Loucy (cell line): ENCODE measurements around the gene SNX22.

ENCODE experiments used
- H2AFZ ChIP-seq: fragments of 200-600 bp; sonication (generic); 2 replicates; pipeline ENCODE4 v1.6.0; 2016; ENCODE audit warnings: antibody characterized with exemption, mild to moderate bottlenecking, low read length, moderate library complexity
- H3F3A ChIP-seq: fragments of 200-600 bp; 2 replicates; pipeline ENCODE4 v1.6.0; 2016; ENCODE audit warnings: antibody characterized with exemption, low read depth, mild to moderate bottlenecking
- H3K27me3 ChIP-seq: fragments of 200-600 bp; sonication (generic); 2 replicates; pipeline ENCODE4 v1.6.1; 2014; ENCODE audit warnings: low read length, mild to moderate bottlenecking; ENCODE audit not compliant: insufficient read depth, poor library complexity, severe bottlenecking
- H3K36me3 ChIP-seq: fragments of 200-600 bp; sonication (generic); 2 replicates; pipeline ENCODE4 v1.6.1; 2016; ENCODE audit warnings: low read length; ENCODE audit not compliant: insufficient read depth
- H3K4me1 ChIP-seq: fragments of 200-600 bp; sonication (generic); 2 replicates; pipeline ENCODE4 v1.5.1; 2014; ENCODE audit warnings: low read length, mild to moderate bottlenecking; ENCODE audit not compliant: insufficient read depth, poor library complexity, severe bottlenecking
- H3K4me2 ChIP-seq: fragments of 200-600 bp; sonication (generic); 2 replicates; pipeline ENCODE4 v1.6.0; 2014; ENCODE audit warnings: antibody characterized with exemption, low read length, low read depth, mild to moderate bottlenecking; ENCODE audit not compliant: poor library complexity, severe bottlenecking
- H3K4me3 ChIP-seq: fragments of 200-600 bp; sonication (generic); 2 replicates; pipeline ENCODE4 v1.5.1; 2014; ENCODE audit warnings: low read length, mild to moderate bottlenecking, mixed read lengths; ENCODE audit not compliant: poor library complexity, severe bottlenecking
- H3K79me2 ChIP-seq: fragments of 200-600 bp; sonication (generic); 2 replicates; pipeline ENCODE4 v1.6.1; 2014; ENCODE audit warnings: low read length; ENCODE audit not compliant: insufficient read depth
- H3K9ac ChIP-seq: fragments of 200-600 bp; sonication (generic); 2 replicates; pipeline ENCODE4 v1.6.0; 2014; ENCODE audit warnings: mild to moderate bottlenecking, low read depth, low read length, moderate library complexity; ENCODE audit not compliant: poor library complexity, severe bottlenecking
- H3K9me2 ChIP-seq: fragments of 200-600 bp; sonication (generic); replicated peaks from 2 replicates; pipeline ENCODE4 v1.6.1; 2016; ENCODE audit warnings: low read depth, low read length, mixed read lengths
- H3K9me3 ChIP-seq: fragments of 200-600 bp; sonication (generic); 2 replicates; pipeline ENCODE4 v1.6.1; 2014; ENCODE audit warnings: mild to moderate bottlenecking, antibody characterized with exemption, low read length, low read depth; ENCODE audit not compliant: insufficient read depth
- H4K20me1 ChIP-seq: fragments of 200-600 bp; sonication (generic); 2 replicates; pipeline ENCODE4 v1.6.0; 2014; ENCODE audit warnings: antibody characterized with exemption, low read length, mild to moderate bottlenecking; ENCODE audit not compliant: insufficient read depth, poor library complexity, severe bottlenecking
- CTCF ChIP-seq: fragments of 200-600 bp; sonication (generic); conservative IDR thresholded peaks from 2 replicates; pipeline ENCODE4 v1.5.1; 2014; ENCODE audit warnings: mild to moderate bottlenecking, antibody characterized with exemption, low read length
- EZH2phosphoT487 ChIP-seq: fragments of 200-600 bp; IDR thresholded peaks from 2 replicates; pipeline ENCODE4 v1.6.1; 2018; ENCODE audit warnings: antibody characterized with exemption, mild to moderate bottlenecking, moderate library complexity, borderline replicate concordance

SNX22 gene

GRCh38 chr15:64122936-64123351, 28.6 kb upstream of the SNX22 start:
- no peaks in the 10 kb centered on the region for H3K4me1 ChIP-seq
- TF ChIP-seq CTCF = no peak
- TF ChIP-seq EZH2phosphoT487 = no peak
- no peaks in the 10 kb centered on the region for H3K9me3 ChIP-seq
- no peak overlapping the region for H3K4me3 ChIP-seq
- no peak overlapping the region for H2AFZ ChIP-seq
- no peaks in the 10 kb centered on the region for H3F3A ChIP-seq
- H3K79me2 ChIP-seq = no peaks in the 10 kb centered on the region
- H3K36me3 ChIP-seq = peaks cover 88% of the 10 kb centered on the region
- H3K4me2 ChIP-seq = no peak overlapping the region
- H3K27me3 ChIP-seq = no peaks in the 10 kb centered on the region
- H3K9me2 ChIP-seq = no peaks in the 10 kb centered on the region
- no peaks in the 10 kb centered on the region for H4K20me1 ChIP-seq
- no peak overlapping the region for H3K9ac ChIP-seq

GRCh38 chr15:64125978-64126377, 25.6 kb upstream of the SNX22 start:
- no peaks in the 10 kb centered on the region for H3K27me3 ChIP-seq
- H3K4me3 ChIP-seq = no peak overlapping the region
- no peaks in the 10 kb centered on the region for H3K4me1 ChIP-seq
- no peak overlapping the region for H2AFZ ChIP-seq
- no peak overlapping the region for H3K9ac ChIP-seq
- no peak overlapping the region for H3K4me2 ChIP-seq
- H3K9me2 ChIP-seq = no peaks in the 10 kb centered on the region
- H3K36me3 ChIP-seq = peaks cover 88% of the 10 kb centered on the region
- no peaks in the 10 kb centered on the region for H3K79me2 ChIP-seq
- no peaks in the 10 kb centered on the region for H3K9me3 ChIP-seq
- H4K20me1 ChIP-seq = no peaks in the 10 kb centered on the region
- no peak for TF ChIP-seq EZH2phosphoT487
- TF ChIP-seq CTCF = no peak
- no peaks in the 10 kb centered on the region for H3F3A ChIP-seq

GRCh38 chr15:64127521-64128270, 23.8 kb upstream of the SNX22 start:
- H3K9me2 ChIP-seq = no peaks in the 10 kb centered on the region
- no peaks in the 10 kb centered on the region for H4K20me1 ChIP-seq
- no peak overlapping the region for H3K4me3 ChIP-seq
- H3K27me3 ChIP-seq = no peaks in the 10 kb centered on the region
- H3K36me3 ChIP-seq = peaks cover 88% of the 10 kb centered on the region
- TF ChIP-seq EZH2phosphoT487 (no peak), CTCF (no peak)
- no peaks in the 10 kb centered on the region for H3K9me3 ChIP-seq
- H3K9ac ChIP-seq = no peak overlapping the region
- no peaks in the 10 kb centered on the region for H3K4me1 ChIP-seq
- H3F3A ChIP-seq = no peaks in the 10 kb centered on the region
- no peak overlapping the region for H2AFZ ChIP-seq
- H3K79me2 ChIP-seq = no peaks in the 10 kb centered on the region
- no peak overlapping the region for H3K4me2 ChIP-seq
